Mammary epithelial cell (primary cell): ENCODE results near the gene TRMT6.

Experiments
- EZH2 ChIP-seq: IDR thresholded peaks from 2 replicates; pipeline ENCODE4 v1.6.1; 2012; ENCODE audit warnings: low read length, inconsistent platforms, borderline replicate concordance
- TF ChIP-seq, protein P1 (sequence below), 2 donors: IDR thresholded peaks in 1 of 2; conservative IDR thresholded peaks in 1 of 2; 2 replicates each; pipeline ENCODE4 v1.5.1; 2011 to 2012; ENCODE audit warnings: inconsistent platforms in 2 of 2, low read length in 2 of 2, mild to moderate bottlenecking in 2 of 2, control low read depth in 1 of 2, low read depth in 1 of 2; ENCODE audit not compliant: insufficient read depth in 1 of 2; ENCODE audit errors: extremely low read depth in 1 of 2

DNA sequence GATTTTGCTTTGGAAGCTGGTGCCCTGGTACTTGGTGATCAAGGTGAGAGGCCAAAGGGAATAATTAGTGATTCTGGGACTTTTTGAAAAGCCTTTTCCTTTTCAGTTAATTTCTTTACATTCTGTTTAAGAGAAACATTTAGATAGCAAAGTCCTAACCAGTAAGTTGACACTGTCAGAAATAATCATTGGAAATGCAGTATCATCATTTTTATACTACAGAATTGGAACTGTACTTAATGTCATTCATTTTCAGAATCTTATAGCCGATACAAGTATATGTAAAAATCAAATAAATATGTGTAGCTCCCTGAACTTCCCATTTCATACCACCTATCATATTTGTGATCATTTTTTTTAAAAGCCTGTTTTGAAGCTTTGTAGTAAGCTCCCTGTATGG is 27.6 kb upstream of the TRMT6 start:
- TF ChIP-seq, protein P1, sequence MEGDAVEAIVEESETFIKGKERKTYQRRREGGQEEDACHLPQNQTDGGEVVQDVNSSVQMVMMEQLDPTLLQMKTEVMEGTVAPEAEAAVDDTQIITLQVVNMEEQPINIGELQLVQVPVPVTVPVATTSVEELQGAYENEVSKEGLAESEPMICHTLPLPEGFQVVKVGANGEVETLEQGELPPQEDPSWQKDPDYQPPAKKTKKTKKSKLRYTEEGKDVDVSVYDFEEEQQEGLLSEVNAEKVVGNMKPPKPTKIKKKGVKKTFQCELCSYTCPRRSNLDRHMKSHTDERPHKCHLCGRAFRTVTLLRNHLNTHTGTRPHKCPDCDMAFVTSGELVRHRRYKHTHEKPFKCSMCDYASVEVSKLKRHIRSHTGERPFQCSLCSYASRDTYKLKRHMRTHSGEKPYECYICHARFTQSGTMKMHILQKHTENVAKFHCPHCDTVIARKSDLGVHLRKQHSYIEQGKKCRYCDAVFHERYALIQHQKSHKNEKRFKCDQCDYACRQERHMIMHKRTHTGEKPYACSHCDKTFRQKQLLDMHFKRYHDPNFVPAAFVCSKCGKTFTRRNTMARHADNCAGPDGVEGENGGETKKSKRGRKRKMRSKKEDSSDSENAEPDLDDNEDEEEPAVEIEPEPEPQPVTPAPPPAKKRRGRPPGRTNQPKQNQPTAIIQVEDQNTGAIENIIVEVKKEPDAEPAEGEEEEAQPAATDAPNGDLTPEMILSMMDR (conservative IDR thresholded peaks at IDR 0.05 in 1 of 2, IDR thresholded peaks at IDR 0.05 in 1 of 2; ENCODE audit: extremely low read depth in 1 of 2, insufficient read depth in 1 of 2, low read depth in 1 of 2, low read length in 2 of 2), result no peak
- TF ChIP-seq EZH2, result no peak
